Osteoblast (primary cell): Measurements from ENCODE around the gene LSP1. TPM values are rescaled to one million over a fixed set of nuclear protein-coding genes. Genes with fewer than 3 reads are reported as not detected.

ENCODE experiments used
- DNase-seq: peaks from one replicate; pipeline ENCODE4 v3.0.0; 2011; ENCODE audit warnings: low spot score, mixed read lengths; ENCODE audit not compliant: insufficient read length; ENCODE audit errors: missing footprints
- H2AFZ ChIP-seq: 2 replicates; pipeline ENCODE4 v1.6.0; 2011; ENCODE audit warnings: mild to moderate bottlenecking, low read length
- H3K27ac ChIP-seq: 2 replicates; pipeline ENCODE4 v1.5.1; 2011; ENCODE audit warnings: mild to moderate bottlenecking, low read depth, low read length, moderate library complexity
- H3K27me3 ChIP-seq: 2 replicates; pipeline ENCODE4 v1.6.0; 2012; ENCODE audit warnings: mild to moderate bottlenecking, control low read depth, inconsistent platforms, low read length, moderate library complexity; ENCODE audit not compliant: insufficient read depth
- H3K36me3 ChIP-seq: 2 replicates; pipeline ENCODE4 v1.5.1; 2011; ENCODE audit warnings: mild to moderate bottlenecking, low read length, control low read depth, moderate library complexity; ENCODE audit not compliant: insufficient read depth
- H3K4me1 ChIP-seq: 2 replicates; pipeline ENCODE4 v1.5.1; 2011; ENCODE audit warnings: mild to moderate bottlenecking, low read length, control low read depth, moderate library complexity; ENCODE audit not compliant: insufficient read depth
- H3K4me2 ChIP-seq: 2 replicates; pipeline ENCODE4 v1.6.0; 2011; ENCODE audit warnings: mild to moderate bottlenecking, low read length; ENCODE audit not compliant: insufficient read depth
- H3K4me3 ChIP-seq: fragments of 200-600 bp; sonication (generic); 3 replicates; pipeline ENCODE4 v1.5.1; 2012; ENCODE audit warnings: mild to moderate bottlenecking, low read length, inconsistent platforms; ENCODE audit not compliant: insufficient read depth
- H3K79me2 ChIP-seq: 2 replicates; pipeline ENCODE4 v1.6.0; 2012; ENCODE audit warnings: mild to moderate bottlenecking, low read length, control low read depth, inconsistent platforms; ENCODE audit not compliant: insufficient read depth
- H3K9me3 ChIP-seq: 2 replicates; pipeline ENCODE4 v1.5.1; 2011; ENCODE audit warnings: low read depth, low read length, control low read depth
- H4K20me1 ChIP-seq: 2 replicates; pipeline ENCODE4 v1.6.0; 2012; ENCODE audit warnings: mild to moderate bottlenecking, low read length, control low read depth; ENCODE audit not compliant: insufficient read depth
- total RNA-seq: library from RNA; depleted of rRNA; stranded (reverse); fragments of >200 nt; gene quantifications from 2 replicates; pipeline ENCODE4 v1.2.3, GENCODE V29; 2012
- TF ChIP-seq, protein P1 (sequence below): IDR thresholded peaks from 2 replicates; pipeline ENCODE4 v1.5.1; 2011; ENCODE audit warnings: mild to moderate bottlenecking, low read depth, low read length, moderate library complexity; ENCODE audit errors: extremely low read depth

LSP1 gene
- total RNA-seq, 1 donor, result 54.6 TPM

DNA sequence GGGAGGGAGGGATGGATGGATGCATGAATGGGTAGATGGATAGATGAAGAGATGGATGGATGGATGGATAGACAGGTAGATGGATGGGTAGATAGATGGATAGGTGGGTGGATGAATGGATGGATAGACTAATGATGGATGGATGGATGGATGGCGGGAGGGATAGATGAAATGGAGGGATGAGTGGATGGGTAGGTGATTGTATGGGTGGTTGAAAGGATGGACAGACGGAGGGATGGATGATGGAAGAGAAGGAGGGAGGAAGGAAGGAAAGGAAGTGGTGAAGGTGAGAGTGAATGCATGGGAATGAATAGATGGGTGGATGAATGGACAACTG is 62.9 kb downstream of the LSP1 start:
- Histone ChIP-seq H2AFZ (no peak overlapping the region), H3K9me3 (no peaks in the 10 kb centered on the region), H3K4me3 (no peak overlapping the region), H3K4me1 (no peaks in the 10 kb centered on the region), H3K36me3 (no peaks in the 10 kb centered on the region), H3K27me3 (peaks cover 3% of the 10 kb centered on the region), H3K27ac (no peak overlapping the region), H3K79me2 (no peaks in the 10 kb centered on the region), H3K4me2 (no peak overlapping the region), H4K20me1 (no peaks in the 10 kb centered on the region)
- no peak for DNase-seq
- TF ChIP-seq, protein P1, sequence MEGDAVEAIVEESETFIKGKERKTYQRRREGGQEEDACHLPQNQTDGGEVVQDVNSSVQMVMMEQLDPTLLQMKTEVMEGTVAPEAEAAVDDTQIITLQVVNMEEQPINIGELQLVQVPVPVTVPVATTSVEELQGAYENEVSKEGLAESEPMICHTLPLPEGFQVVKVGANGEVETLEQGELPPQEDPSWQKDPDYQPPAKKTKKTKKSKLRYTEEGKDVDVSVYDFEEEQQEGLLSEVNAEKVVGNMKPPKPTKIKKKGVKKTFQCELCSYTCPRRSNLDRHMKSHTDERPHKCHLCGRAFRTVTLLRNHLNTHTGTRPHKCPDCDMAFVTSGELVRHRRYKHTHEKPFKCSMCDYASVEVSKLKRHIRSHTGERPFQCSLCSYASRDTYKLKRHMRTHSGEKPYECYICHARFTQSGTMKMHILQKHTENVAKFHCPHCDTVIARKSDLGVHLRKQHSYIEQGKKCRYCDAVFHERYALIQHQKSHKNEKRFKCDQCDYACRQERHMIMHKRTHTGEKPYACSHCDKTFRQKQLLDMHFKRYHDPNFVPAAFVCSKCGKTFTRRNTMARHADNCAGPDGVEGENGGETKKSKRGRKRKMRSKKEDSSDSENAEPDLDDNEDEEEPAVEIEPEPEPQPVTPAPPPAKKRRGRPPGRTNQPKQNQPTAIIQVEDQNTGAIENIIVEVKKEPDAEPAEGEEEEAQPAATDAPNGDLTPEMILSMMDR, result no peak

GRCh38 chr11:1916132-1916985 is 63.5 kb downstream of the LSP1 start:
- peaks cover 2% of the 10 kb centered on the region for H3K4me1 ChIP-seq
- H3K9me3 ChIP-seq, result no peaks in the 10 kb centered on the region
- peak; percentile 86 for DNase-seq
- H3K36me3 ChIP-seq, result no peaks in the 10 kb centered on the region
- TF ChIP-seq, protein P1, result no peak
- H3K27ac ChIP-seq, result no peak overlapping the region
- no peak overlapping the region for H3K4me3 ChIP-seq
- no peaks in the 10 kb centered on the region for H3K79me2 ChIP-seq
- H2AFZ ChIP-seq, result no peak overlapping the region
- H4K20me1 ChIP-seq, result no peaks in the 10 kb centered on the region
- no peak overlapping the region for H3K4me2 ChIP-seq
- H3K27me3 ChIP-seq, result peaks cover 3% of the 10 kb centered on the region

DNA sequence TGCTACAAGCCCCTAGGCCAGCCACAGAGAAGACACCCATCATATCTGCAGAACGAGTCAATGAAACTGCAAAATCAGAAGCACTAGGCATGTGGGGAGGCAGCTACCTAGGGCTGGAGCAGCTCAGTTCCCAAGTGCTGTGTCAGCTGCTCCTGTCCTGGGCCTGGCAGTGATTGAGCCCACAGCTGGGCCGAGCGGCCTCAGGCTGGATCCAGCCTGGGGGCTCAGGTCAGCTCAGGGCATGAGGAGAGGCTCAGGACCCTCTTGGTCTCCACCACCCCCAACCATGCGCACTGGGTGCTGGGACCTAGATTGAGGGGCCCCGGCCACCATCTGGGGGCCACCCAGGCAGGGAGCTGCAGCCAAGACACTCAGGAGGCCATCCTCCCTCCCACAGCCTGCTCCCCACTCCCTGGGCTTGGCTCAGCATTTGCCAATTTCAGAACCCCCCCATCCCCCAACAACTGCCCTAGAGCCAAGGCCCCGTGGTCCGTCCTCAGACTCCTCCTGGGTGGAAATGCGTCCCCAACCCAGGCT is 64.2 kb downstream of the LSP1 start:
- DNase-seq, result peak; percentile 83
- H3K4me3 ChIP-seq, result no peak overlapping the region
- no peaks in the 10 kb centered on the region for H3K79me2 ChIP-seq
- no peak overlapping the region for H3K27ac ChIP-seq
- no peaks in the 10 kb centered on the region for H3K36me3 ChIP-seq
- H3K27me3 ChIP-seq, result peaks cover 3% of the 10 kb centered on the region
- peaks cover 4% of the 10 kb centered on the region for H3K4me1 ChIP-seq
- no peak overlapping the region for H3K4me2 ChIP-seq
- TF ChIP-seq, protein P1, result no peak
- no peaks in the 10 kb centered on the region for H4K20me1 ChIP-seq
- H3K9me3 ChIP-seq, result no peaks in the 10 kb centered on the region
- H2AFZ ChIP-seq, result no peak overlapping the region

DNA sequence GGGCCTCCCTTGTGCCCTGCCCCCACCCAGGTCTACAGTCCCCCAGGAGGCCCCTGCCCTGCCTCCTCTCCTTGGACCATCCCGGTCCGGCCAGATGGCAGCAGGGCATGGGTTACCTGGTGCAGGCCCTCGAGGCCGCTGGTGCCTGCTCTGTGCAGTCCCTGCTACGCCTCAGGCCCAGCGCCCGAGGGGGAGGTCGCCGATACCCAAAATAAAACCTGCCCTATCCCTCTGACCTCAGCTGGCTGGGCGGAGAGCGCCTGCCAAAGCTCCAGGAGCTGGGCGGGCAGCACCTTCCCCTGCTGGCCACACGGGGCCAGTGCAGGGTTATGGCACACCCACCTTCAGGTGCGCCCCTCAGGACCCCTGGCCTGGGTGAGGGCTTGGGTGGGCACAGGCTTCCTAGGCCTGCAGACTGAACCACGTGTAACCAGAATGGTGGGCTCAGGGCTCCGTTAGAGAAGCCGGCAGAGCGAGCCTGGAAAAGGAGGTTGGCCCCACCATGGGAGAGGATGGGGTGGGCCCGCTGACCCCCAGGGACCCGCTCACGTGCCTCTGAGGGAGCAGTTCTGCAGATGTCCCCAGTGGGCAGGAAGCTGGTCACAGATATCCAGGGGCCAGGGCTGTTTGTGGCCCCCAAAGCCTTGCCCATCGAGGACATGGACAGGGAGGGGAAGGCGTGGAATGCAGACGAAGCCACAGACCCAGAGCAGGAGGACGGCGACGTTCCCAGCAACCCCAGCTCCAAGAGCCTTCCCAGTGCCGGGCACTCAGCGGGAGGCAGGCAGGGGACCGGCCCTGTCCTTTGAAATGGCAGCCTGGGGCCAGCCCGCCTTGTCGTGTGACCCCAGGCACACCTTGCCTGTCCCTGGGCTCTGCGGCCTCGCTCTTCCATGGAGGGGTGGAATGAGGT is 64.9 kb downstream of the LSP1 start:
- peak; percentile 94 for DNase-seq
- Histone ChIP-seq H3K9me3 (no peaks in the 10 kb centered on the region), H3K4me3 (no peak overlapping the region), H3K36me3 (no peaks in the 10 kb centered on the region), H3K4me2 (no peak overlapping the region), H4K20me1 (no peaks in the 10 kb centered on the region), H3K79me2 (no peaks in the 10 kb centered on the region), H2AFZ (no peak overlapping the region), H3K4me1 (peaks cover 4% of the 10 kb centered on the region), H3K27me3 (peaks cover 3% of the 10 kb centered on the region), H3K27ac (no peak overlapping the region)
- TF ChIP-seq, protein P1, result peak; percentile 43
